Immature natural killer cell (primary cell): ENCODE data around the gene PTPRK. TPM values are rescaled to one million over a fixed set of nuclear protein-coding genes. Genes with fewer than 3 reads are reported as not detected.

Experiments
- DNase-seq, 3 donors: peaks; one replicate each; pipeline ENCODE4 v3.0.0; 2022; ENCODE audit warnings: mixed read lengths in 1 of 3
- H3K27ac Mint-ChIP-seq, 6 donors: one replicate each; pipeline ENCODE4 v1.8.0; 2020; ENCODE audit warnings: mixed read lengths in 6 of 6, mild to moderate bottlenecking in 5 of 6, inconsistent platforms in 4 of 6, moderate library complexity in 3 of 6
- H3K27me3 Mint-ChIP-seq, 3 donors: one replicate each; pipeline ENCODE4 v1.8.0; 2020 to 2021; ENCODE audit warnings: low read depth in 3 of 3, mild to moderate bottlenecking in 3 of 3, mixed read lengths in 3 of 3, moderate library complexity in 3 of 3, inconsistent platforms in 1 of 3
- H3K36me3 Mint-ChIP-seq, 3 donors: one replicate each; pipeline ENCODE4 v1.8.0; 2020; ENCODE audit warnings: mixed read lengths in 3 of 3, inconsistent platforms in 2 of 3, mild to moderate bottlenecking in 2 of 3
- H3K4me1 Mint-ChIP-seq, 2 donors: one replicate each; pipeline ENCODE4 v1.8.0; 2020; ENCODE audit warnings: inconsistent platforms in 2 of 2, mild to moderate bottlenecking in 2 of 2, mixed read lengths in 2 of 2, moderate library complexity in 1 of 2
- H3K4me3 Mint-ChIP-seq, 5 donors: one replicate each; pipeline ENCODE4 v1.8.0; 2020; ENCODE audit warnings: mild to moderate bottlenecking in 5 of 5, mixed read lengths in 5 of 5, inconsistent platforms in 3 of 5, moderate library complexity in 3 of 5
- H3K9me3 Mint-ChIP-seq, 6 donors: one replicate each; pipeline ENCODE4 v1.8.0; 2020; ENCODE audit warnings: mild to moderate bottlenecking in 6 of 6, mixed read lengths in 6 of 6, inconsistent platforms in 4 of 6, moderate library complexity in 3 of 6
- polyA plus RNA-seq, 3 donors: library from polyadenylated mRNA; unstranded; fragments of 300-500 nt; fragmentation: Illumina TruSeq; gene quantifications; one replicate each; pipeline ENCODE4 v1.2.3, GENCODE V29; 2021

PTPRK gene
- polyA plus RNA-seq, 3 donors from 2014 or later: not detected

DNA sequence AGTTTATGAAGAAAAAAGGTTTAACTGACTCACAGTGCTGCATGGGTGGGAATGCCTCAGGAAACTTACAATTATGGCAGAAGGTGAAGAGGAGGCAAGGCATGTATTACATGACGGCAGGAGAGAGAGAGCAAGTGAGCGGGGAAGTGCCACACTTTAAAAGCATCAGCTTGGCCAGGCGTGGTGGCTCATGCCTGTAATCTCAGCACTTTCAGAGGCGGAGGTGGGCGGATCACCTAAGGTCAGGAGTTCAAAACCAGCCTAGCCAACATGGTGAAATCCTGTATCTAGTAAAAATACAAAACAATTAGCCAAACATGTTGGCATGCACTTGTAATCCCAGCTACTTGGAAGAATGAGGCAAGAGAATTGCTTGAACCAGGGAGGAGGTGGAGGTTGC is 406.2 kb downstream of the PTPRK start:
- no peaks in the 10 kb centered on the region for H3K9me3 Mint-ChIP-seq
- DNase-seq: no peak
- H3K4me3 Mint-ChIP-seq: no peak overlapping the region
- H3K36me3 Mint-ChIP-seq: no peaks in the 10 kb centered on the region
- no peaks in the 10 kb centered on the region for H3K27me3 Mint-ChIP-seq
- no peak overlapping the region for H3K27ac Mint-ChIP-seq
- H3K4me1 Mint-ChIP-seq: peaks cover 7 to 12% of the 10 kb centered on the region in 2 donors

- no peak overlapping the region for H3K27ac Mint-ChIP-seq
- H3K9me3 Mint-ChIP-seq: no peaks in the 10 kb centered on the region
- DNase-seq: no peak
- no peaks in the 10 kb centered on the region for H3K27me3 Mint-ChIP-seq
- H3K36me3 Mint-ChIP-seq: no peaks in the 10 kb centered on the region
- H3K4me1 Mint-ChIP-seq: peaks cover 7 to 12% of the 10 kb centered on the region in 2 donors
- peak overlapping the region; percentile 16 to 59 (median 48) for H3K4me3 Mint-ChIP-seq
These were observed 407.9 kb downstream of the PTPRK start for GRCh38 chr6:128112494-128112893.

DNA sequence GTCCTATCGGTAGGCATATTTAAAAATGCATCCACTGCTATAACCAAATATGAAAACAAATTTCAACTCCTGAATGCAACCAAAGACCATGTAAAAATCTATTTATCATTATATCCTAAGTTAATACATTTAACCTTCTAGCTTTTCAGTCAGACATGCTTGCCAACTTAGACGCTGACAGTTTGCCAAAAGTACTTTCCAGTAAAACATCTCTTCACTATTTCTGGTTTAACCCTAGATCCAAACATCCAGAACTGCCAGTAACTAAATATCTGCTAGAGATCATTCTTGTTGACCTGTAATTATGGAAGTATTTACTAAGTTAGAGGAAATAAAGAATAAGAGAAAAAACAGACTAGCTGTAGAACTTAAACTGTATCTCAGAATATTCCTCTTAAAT is 409.3 kb downstream of the PTPRK start:
- H3K4me1 Mint-ChIP-seq: peaks cover 7 to 12% of the 10 kb centered on the region in 2 donors
- H3K27me3 Mint-ChIP-seq: no peaks in the 10 kb centered on the region
- no peak overlapping the region for H3K27ac Mint-ChIP-seq
- DNase-seq: no peak
- H3K4me3 Mint-ChIP-seq: no peak overlapping the region
- no peaks in the 10 kb centered on the region for H3K36me3 Mint-ChIP-seq
- H3K9me3 Mint-ChIP-seq: no peaks in the 10 kb centered on the region

GRCh38 chr6:128107682-128108081 is 412.7 kb downstream of the PTPRK start:
- Mint-ChIP-seq H3K27ac (no peak overlapping the region), H3K4me3 (no peak overlapping the region), H3K9me3 (no peaks in the 10 kb centered on the region), H3K27me3 (peaks cover 0 to 3% (median 0%) of the 10 kb centered on the region in 3 donors), H3K36me3 (no peaks in the 10 kb centered on the region), H3K4me1 (peaks cover 4 to 7% of the 10 kb centered on the region in 2 donors)
- DNase-seq: no peak

GRCh38 chr6:128099571-128100197 is 420.7 kb downstream of the PTPRK start:
- DNase-seq: no peak
- Mint-ChIP-seq H3K4me1 (no peaks in the 10 kb centered on the region), H3K4me3 (no peak overlapping the region), H3K9me3 (no peaks in the 10 kb centered on the region), H3K27me3 (peaks cover 0 to 7% (median 0%) of the 10 kb centered on the region in 3 donors), H3K36me3 (no peaks in the 10 kb centered on the region), H3K27ac (no peak overlapping the region)

DNA sequence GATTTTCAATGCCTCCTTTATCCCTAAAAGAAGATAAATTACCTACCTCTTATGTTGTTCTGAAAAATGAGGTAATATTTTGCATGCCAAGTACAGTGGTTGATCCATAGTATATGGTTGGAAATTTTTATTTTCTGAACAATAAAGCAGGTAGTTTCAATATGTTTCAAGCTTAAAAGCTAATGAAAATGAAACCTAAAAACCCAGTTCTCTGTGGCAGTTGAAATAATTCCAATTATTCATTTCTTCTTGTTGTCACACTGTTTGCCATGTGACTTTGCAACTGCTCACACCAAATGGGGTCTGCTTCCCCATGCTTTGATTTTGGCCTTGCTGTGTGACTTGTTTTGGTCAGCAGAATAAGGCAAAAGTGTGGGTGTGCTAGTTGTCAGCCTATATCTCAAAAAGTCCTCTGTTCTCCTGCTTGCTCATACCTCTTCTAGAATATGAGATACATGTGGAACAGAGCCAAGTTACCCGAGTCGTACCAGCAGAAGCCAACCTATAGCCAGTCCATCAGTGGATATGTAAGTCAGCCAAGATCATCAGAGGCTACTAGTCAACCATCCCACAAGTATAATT is 422.3 kb downstream of the PTPRK start:
- no peak for DNase-seq
- H3K4me3 Mint-ChIP-seq: no peak overlapping the region
- no peaks in the 10 kb centered on the region for H3K36me3 Mint-ChIP-seq
- H3K27ac Mint-ChIP-seq: no peak overlapping the region
- no peaks in the 10 kb centered on the region for H3K9me3 Mint-ChIP-seq
- H3K4me1 Mint-ChIP-seq: no peaks in the 10 kb centered on the region
- peaks cover 0 to 6% (median 0%) of the 10 kb centered on the region in 3 donors for H3K27me3 Mint-ChIP-seq

DNA sequence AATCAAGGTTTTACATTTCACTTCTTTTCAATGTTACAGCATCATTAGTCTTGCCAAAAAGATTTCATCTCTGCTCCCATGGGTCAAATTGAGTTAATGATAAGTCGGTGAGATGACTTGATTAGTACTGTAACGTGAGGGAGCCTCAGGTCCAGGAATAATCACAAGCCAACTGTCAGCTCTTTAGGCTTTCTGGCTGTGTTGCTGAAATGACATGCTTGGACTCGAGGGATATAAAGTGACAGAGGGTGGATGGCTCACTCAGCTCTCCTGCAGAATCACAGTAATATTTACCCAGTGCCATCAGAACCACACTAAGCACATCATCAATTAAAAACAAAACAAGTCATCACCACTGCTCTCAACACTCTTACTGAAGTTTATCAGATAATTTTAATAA is 423.4 kb downstream of the PTPRK start:
- H3K9me3 Mint-ChIP-seq: no peaks in the 10 kb centered on the region
- peaks cover 0 to 4% (median 0%) of the 10 kb centered on the region in 3 donors for H3K27me3 Mint-ChIP-seq
- no peaks in the 10 kb centered on the region for H3K36me3 Mint-ChIP-seq
- H3K4me3 Mint-ChIP-seq: no peak overlapping the region
- H3K4me1 Mint-ChIP-seq: no peaks in the 10 kb centered on the region
- no peak overlapping the region for H3K27ac Mint-ChIP-seq
- no peak for DNase-seq

DNA sequence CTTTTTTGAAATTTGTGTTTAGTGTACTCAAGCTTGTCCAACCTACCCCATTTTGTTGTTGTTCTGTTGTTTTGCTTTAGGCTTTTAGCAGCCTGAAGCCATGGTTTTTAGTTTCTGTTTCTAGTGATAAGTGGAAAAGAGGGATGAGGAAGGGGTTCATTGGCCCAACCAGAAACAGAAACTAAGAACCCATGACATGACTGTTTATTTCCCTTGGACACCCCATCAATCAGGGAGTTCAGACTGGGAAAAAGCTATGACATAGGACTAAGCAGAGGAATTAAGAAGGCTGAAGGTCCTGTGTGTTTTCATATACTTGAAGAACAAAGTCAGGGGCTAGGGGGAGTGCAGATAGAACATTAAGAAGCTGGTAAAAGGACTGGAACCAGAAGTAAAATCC is 425.0 kb downstream of the PTPRK start:
- peaks cover 0 to 4% (median 0%) of the 10 kb centered on the region in 3 donors for H3K27me3 Mint-ChIP-seq
- no peaks in the 10 kb centered on the region for H3K36me3 Mint-ChIP-seq
- no peaks in the 10 kb centered on the region for H3K4me1 Mint-ChIP-seq
- no peak overlapping the region for H3K4me3 Mint-ChIP-seq
- H3K27ac Mint-ChIP-seq: no peak overlapping the region
- H3K9me3 Mint-ChIP-seq: peaks cover 0 to 4% (median 0%) of the 10 kb centered on the region in 6 donors
- DNase-seq: no peak

- Mint-ChIP-seq H3K27ac (no peak overlapping the region), H3K9me3 (no peaks in the 10 kb centered on the region), H3K36me3 (no peaks in the 10 kb centered on the region), H3K4me3 (no peak overlapping the region), H3K27me3 (peaks cover 0 to 1% (median 0%) of the 10 kb centered on the region in 3 donors), H3K4me1 (no peaks in the 10 kb centered on the region)
- DNase-seq: no peak
These were observed 441.4 kb downstream of the PTPRK start for GRCh38 chr6:128079021-128079420.

DNA sequence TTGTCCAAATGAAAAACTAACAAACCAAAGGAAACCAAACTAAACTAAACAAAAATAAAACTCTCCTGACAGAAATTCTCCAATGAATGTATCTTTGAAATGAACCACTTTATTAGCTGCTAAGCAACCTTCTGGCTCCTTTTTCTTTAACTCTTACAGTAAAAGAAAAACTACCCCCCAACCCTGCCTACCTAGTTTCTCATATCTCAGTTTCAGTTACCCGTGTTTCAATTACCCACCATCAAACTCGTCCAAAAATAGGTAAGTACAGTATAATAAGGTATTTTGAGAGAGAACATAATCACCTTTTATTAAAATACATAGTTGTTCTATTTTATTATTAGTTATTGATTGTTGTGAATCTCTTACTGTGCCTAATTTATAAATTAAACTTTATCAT is 442.1 kb downstream of the PTPRK start:
- no peaks in the 10 kb centered on the region for H3K4me1 Mint-ChIP-seq
- H3K4me3 Mint-ChIP-seq: no peak overlapping the region

GRCh38 chr6:128076843-128077242 is 443.6 kb downstream of the PTPRK start:
- H3K9me3 Mint-ChIP-seq: no peaks in the 10 kb centered on the region
- no peak for DNase-seq
- no peak overlapping the region for H3K4me3 Mint-ChIP-seq
- peaks cover 0 to 1% (median 0%) of the 10 kb centered on the region in 3 donors for H3K27me3 Mint-ChIP-seq
- H3K36me3 Mint-ChIP-seq: no peaks in the 10 kb centered on the region
- no peaks in the 10 kb centered on the region for H3K4me1 Mint-ChIP-seq
- no peak overlapping the region for H3K27ac Mint-ChIP-seq

More for the DNA sequence above, 442.1 kb downstream of the PTPRK start:
- Mint-ChIP-seq H3K36me3 (no peaks in the 10 kb centered on the region), H3K27me3 (peaks cover 0 to 1% (median 0%) of the 10 kb centered on the region in 3 donors), H3K9me3 (no peaks in the 10 kb centered on the region), H3K27ac (no peak overlapping the region)
- no peak for DNase-seq

DNA sequence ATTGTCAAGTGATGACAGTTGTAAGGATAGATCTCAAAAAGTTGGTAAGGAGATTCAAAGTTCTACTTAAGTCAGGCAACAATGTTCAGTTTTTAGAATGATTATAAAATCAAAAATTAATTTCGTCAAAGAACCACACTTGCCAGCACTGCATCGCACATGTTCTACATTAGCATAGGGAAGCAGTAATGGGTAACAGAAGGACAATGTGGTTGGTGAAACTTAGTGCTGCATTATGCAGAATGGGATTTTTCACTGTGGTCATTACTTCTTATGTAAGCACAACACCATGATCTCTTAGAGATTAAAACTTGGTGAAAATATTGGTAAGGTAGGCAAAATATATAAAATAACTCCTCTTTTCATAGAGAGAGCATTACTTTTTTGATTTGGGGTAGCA is 445.8 kb downstream of the PTPRK start:
- no peak overlapping the region for H3K27ac Mint-ChIP-seq
- no peak for DNase-seq
- H3K36me3 Mint-ChIP-seq: no peaks in the 10 kb centered on the region
- no peak overlapping the region for H3K4me3 Mint-ChIP-seq
- no peaks in the 10 kb centered on the region for H3K4me1 Mint-ChIP-seq
- H3K27me3 Mint-ChIP-seq: peaks cover 0 to 1% (median 0%) of the 10 kb centered on the region in 3 donors
- no peaks in the 10 kb centered on the region for H3K9me3 Mint-ChIP-seq

DNA sequence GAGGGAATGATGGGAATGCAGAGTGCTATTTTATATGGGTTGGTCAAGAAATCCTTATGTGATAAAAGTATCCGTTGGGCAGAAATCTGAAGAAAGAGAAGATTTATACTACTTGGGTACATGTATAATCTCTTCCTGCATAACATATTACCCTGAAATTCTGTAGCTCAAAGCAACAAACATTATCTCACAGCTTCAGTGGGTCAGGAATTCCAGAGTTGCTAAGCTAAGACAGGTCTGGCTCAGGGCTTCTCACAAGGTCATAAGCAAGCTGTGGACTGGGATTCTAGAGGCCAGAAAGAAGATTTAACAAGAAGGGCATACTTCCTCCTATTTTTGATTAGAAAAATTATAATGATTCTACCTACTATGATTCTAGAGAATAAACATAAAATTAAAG is 447.0 kb downstream of the PTPRK start:
- Mint-ChIP-seq H3K27me3 (peaks cover 0 to 1% (median 0%) of the 10 kb centered on the region in 3 donors), H3K4me3 (no peak overlapping the region), H3K4me1 (no peaks in the 10 kb centered on the region), H3K9me3 (no peaks in the 10 kb centered on the region), H3K36me3 (no peaks in the 10 kb centered on the region), H3K27ac (no peak overlapping the region)
- no peak for DNase-seq

DNA sequence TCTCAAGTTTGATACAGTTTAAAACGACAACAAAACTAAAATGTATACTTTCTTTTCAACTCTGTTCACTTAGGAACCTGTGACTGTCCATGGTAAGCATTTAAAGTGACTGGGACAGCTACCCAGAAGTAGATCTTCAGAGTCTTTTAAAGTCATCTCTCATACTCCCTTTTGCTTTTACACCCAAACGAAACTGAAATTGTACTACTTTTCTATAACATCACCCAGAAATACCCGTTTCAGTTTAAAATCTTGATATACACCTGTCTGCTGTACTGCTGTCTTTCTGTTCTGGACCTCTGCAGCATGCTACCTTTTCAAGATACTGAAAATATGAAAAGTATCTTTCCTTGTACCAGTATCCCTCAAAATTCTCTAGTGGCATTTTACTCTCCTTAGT is 449.2 kb downstream of the PTPRK start:
- Mint-ChIP-seq H3K4me3 (no peak overlapping the region), H3K27me3 (peaks cover 0 to 4% (median 0%) of the 10 kb centered on the region in 3 donors), H3K4me1 (no peaks in the 10 kb centered on the region), H3K36me3 (no peaks in the 10 kb centered on the region), H3K27ac (no peak overlapping the region), H3K9me3 (no peaks in the 10 kb centered on the region)
- no peak for DNase-seq

GRCh38 chr6:128070406-128070805 is 450.0 kb downstream of the PTPRK start:
- Mint-ChIP-seq H3K27ac (no peak overlapping the region), H3K27me3 (peaks cover 0 to 2% (median 0%) of the 10 kb centered on the region in 3 donors), H3K4me1 (no peaks in the 10 kb centered on the region), H3K4me3 (no peak overlapping the region), H3K36me3 (no peaks in the 10 kb centered on the region), H3K9me3 (no peaks in the 10 kb centered on the region)
- no peak for DNase-seq
